Activated CD4-positive, alpha-beta T cell treated with anti-CD3 and anti-CD28 coated beads, Interleukin-2, amount 50 U/mL, for 4 hours (primary cell): ENCODE results near the gene TSPAN5.

Source experiments
- DNase-seq, 2 experiments: peaks; one replicate each; pipeline ENCODE4 v3.0.0-alpha.2; 2020

TSPAN5 gene

GRCh38 chr4:98514741-98515469, 143.5 kb downstream of the TSPAN5 start:
- DNase-seq: no peak

- no peak for DNase-seq
These were observed 145.5 kb downstream of the TSPAN5 start for GRCh38 chr4:98512918-98513317.

- no peak for DNase-seq
These were observed 147.5 kb downstream of the TSPAN5 start for GRCh38 chr4:98510757-98511517.

- DNase-seq: no peak
These were observed 148.1 kb downstream of the TSPAN5 start for GRCh38 chr4:98510340-98510739.

GRCh38 chr4:98509721-98510120, 148.7 kb downstream of the TSPAN5 start:
- DNase-seq: no peak

GRCh38 chr4:98508829-98509598, 149.4 kb downstream of the TSPAN5 start:
- DNase-seq: no peak

GRCh38 chr4:98508248-98508647, 150.2 kb downstream of the TSPAN5 start:
- DNase-seq: no peak

GRCh38 chr4:98507299-98507698, 151.1 kb downstream of the TSPAN5 start:
- no peak for DNase-seq

- no peak for DNase-seq
These were observed 151.8 kb downstream of the TSPAN5 start for GRCh38 chr4:98506462-98507132.

GRCh38 chr4:98505992-98506391, 152.4 kb downstream of the TSPAN5 start:
- DNase-seq: no peak

GRCh38 chr4:98504091-98504490, 154.3 kb downstream of the TSPAN5 start:
- no peak for DNase-seq

GRCh38 chr4:98503676-98504075, 154.7 kb downstream of the TSPAN5 start:
- no peak for DNase-seq

GRCh38 chr4:98502624-98503023, 155.8 kb downstream of the TSPAN5 start:
- DNase-seq: no peak

GRCh38 chr4:98502031-98502430, 156.4 kb downstream of the TSPAN5 start:
- no peak for DNase-seq

GRCh38 chr4:98501383-98501782, 157.0 kb downstream of the TSPAN5 start:
- DNase-seq: no peak

GRCh38 chr4:98498774-98499173, 159.6 kb downstream of the TSPAN5 start:
- DNase-seq: no peak

- no peak for DNase-seq
These were observed 162.1 kb downstream of the TSPAN5 start for GRCh38 chr4:98496152-98496845.

GRCh38 chr4:98493296-98493695, 165.1 kb downstream of the TSPAN5 start:
- no peak for DNase-seq

- no peak for DNase-seq
These were observed 166.4 kb downstream of the TSPAN5 start for GRCh38 chr4:98491899-98492559.

- no peak for DNase-seq
These were observed 168.2 kb downstream of the TSPAN5 start for GRCh38 chr4:98490251-98490650.

GRCh38 chr4:98485816-98486345, 172.5 kb downstream of the TSPAN5 start:
- no peak for DNase-seq

- no peak for DNase-seq
These were observed 174.4 kb downstream of the TSPAN5 start for GRCh38 chr4:98484031-98484430.
